NCI-H1436 (cell line): ENCODE measurements around the gene PCDHGC5.

Source experiments
- DNase-seq: peaks from one replicate; lab custom pipeline; 2025; lab: John Stamatoyannopoulos, UW

Gene PCDHGC5

GRCh38 chr5:141529873-141530272, 41.0 kb downstream of the PCDHGC5 start:
- no peak for DNase-seq

- DNase-seq = no peak
Measured at GRCh38 chr5:141532726-141533125, 43.8 kb downstream of the PCDHGC5 start.

GRCh38 chr5:141533897-141534296, 45.0 kb downstream of the PCDHGC5 start:
- DNase-seq = no peak

- DNase-seq = no peak
Measured at GRCh38 chr5:141534492-141535213, 45.8 kb downstream of the PCDHGC5 start.
